ENCODE measurements around the gene TMC2.

DNA sequence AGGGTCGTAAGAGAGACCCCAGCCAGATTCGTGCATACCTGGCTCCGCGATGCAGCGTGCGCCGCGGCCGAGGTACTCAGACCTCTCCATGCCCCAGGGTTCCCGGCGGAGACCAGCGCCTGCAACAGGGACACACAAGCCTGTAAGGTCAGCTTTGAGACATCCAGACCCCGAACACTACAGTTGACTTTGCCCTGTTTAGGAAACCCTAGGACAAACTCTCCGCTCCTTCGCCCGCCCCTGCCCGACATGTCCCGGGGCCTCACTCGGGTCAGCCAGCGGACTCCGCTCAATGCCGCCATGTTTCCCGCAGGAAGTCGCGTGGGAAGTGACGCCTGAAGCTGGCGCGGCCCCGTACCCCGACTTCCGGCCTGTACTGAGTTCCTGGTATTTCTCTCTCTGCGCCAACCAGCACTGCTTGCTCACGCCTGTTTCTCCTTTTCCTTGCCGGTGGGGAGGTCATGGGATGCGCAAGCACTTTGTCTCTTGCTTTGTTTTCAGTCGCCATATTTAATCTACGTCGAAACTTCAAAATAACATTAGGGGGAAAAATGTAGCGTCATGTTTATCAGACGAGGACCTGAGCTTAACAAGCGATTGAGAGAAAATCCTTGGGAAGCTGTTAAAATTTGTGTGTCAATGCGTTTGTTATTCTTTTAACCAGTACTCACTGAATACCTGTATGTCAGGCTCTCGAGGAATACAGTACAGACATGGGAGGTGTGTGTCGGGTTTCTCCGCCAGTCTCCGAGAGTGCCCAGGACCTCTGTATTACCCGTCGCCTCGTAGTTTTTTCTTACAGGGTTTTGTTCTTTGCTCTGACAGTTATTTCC is 127.7 kb downstream of the TMC2 start, which contains the start of gene IDH3B:
- TF ChIP-seq POLR2A (IDR thresholded peaks at IDR 0.05; ENCODE audit: low read length) (peak; percentile 96), GATA1 (IDR thresholded peaks at IDR 0.05; ENCODE audit: low read depth, low read length) (no peak)

Measured in erythroblast (primary cell).